NCI-H1417 treated with DMSO at 0.1 percent for 48 hours (cell line): ENCODE results near the gene CD200.
"Not testable (repeated sequence)": the region's sequence is repeated elsewhere in the genome, so short reads cannot be mapped to it uniquely, and the experiment has no call there.

ENCODE experiments used
- DNase-seq: peaks from one replicate; lab custom pipeline; 2025; lab: John Stamatoyannopoulos, UW

CD200 gene

GRCh38 chr3:112390783-112391641 lies 58.1 kb downstream of the CD200 start:
- DNase-seq = no peak

- DNase-seq = no peak
These were observed 58.7 kb downstream of the CD200 start for GRCh38 chr3:112391648-112392047.

- DNase-seq = no peak
These were observed 59.7 kb downstream of the CD200 start for GRCh38 chr3:112392393-112393359.

GRCh38 chr3:112393360-112393728 lies 60.4 kb downstream of the CD200 start:
- DNase-seq = no peak

- no peak for DNase-seq
These were observed 61.2 kb downstream of the CD200 start for GRCh38 chr3:112394003-112394640.

GRCh38 chr3:112395181-112395895 lies 62.4 kb downstream of the CD200 start:
- no peak for DNase-seq

- DNase-seq = no peak
These were observed 62.9 kb downstream of the CD200 start for GRCh38 chr3:112395896-112396290.

GRCh38 chr3:112397556-112397955 lies 64.6 kb downstream of the CD200 start:
- no peak for DNase-seq

- no peak for DNase-seq
These were observed 66.1 kb downstream of the CD200 start for GRCh38 chr3:112399064-112399463.

- not testable (repeated sequence) for DNase-seq
These were observed 66.6 kb downstream of the CD200 start for GRCh38 chr3:112399554-112399953.

GRCh38 chr3:112400317-112400716 lies 67.4 kb downstream of the CD200 start:
- not testable (repeated sequence) for DNase-seq

GRCh38 chr3:112401617-112402016 lies 68.7 kb downstream of the CD200 start:
- no peak for DNase-seq

- no peak for DNase-seq
These were observed 70.1 kb downstream of the CD200 start for GRCh38 chr3:112403103-112403502.

GRCh38 chr3:112404924-112405549 lies 72.1 kb downstream of the CD200 start:
- DNase-seq = not testable (repeated sequence)

- DNase-seq = no peak
These were observed 72.9 kb downstream of the CD200 start for GRCh38 chr3:112405845-112406244.

GRCh38 chr3:112407214-112407887 lies 74.4 kb downstream of the CD200 start:
- DNase-seq = no peak

- no peak for DNase-seq
These were observed 75.1 kb downstream of the CD200 start for GRCh38 chr3:112407888-112408702.

GRCh38 chr3:112409041-112409440 lies 76.1 kb downstream of the CD200 start:
- DNase-seq = no peak

GRCh38 chr3:112411425-112411824 lies 78.5 kb downstream of the CD200 start:
- no peak for DNase-seq
